ENCODE data around the gene CABLES2. TPM values are rescaled to one million over a fixed set of nuclear protein-coding genes. Genes with fewer than 3 reads are reported as not detected.
A peak's percentile ranks its signal among the peaks of the same experiment; 100 is the strongest.

The CABLES2 gene
- total and polyA plus RNA-seq, 5 donors from 2014 or later, result 0.49 to 7.0 (median 1.2) TPM

DNA sequence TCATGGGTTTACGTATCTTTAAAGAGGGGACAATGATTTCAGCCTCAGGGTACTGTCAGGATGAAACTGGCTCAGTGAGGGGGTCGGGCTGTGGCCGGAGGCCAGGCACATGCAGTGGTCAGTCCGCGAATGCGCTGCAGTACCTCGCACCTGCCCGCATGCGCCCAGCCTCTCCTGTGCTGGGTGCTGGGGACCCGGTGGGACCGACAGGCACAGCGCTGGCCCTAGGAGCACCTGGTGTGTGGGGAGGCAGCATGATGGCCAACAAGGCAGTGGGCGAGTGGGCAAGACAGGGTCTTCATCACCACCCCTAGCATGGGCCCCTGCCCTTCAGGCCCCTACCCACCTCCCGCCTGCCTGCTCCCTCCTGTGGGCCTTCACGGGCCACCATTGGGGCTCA lies 970 bp upstream of the CABLES2 start:
- H3K27me3 Mint-ChIP-seq, result no peaks in the 10 kb centered on the region

DNA sequence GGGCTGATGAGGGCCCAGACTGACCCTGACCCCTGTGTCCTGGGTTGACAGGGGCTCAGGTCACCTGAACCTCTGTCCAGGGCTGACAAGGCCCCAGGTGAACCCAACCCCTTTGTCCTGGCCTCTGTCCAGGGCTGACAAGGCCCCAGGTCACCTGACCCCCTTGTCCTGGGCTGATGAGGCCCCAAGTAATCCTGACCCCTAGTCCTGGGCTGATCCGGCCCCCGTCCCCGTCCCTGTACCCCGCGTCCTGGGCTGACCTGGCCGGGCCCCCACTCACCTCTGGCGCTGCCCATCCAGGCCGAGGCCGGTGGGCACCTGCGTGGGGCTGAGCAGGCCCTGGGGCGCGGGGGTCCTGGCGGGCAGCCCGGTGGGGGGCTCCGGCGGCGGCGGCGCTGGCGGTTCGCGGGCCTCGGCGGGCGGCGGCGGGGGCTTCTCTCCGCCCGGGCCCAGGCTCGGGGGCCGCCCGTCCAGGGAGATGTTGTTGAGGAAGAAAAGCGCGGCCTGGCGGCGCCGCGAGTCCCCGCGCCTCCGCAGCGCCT lies 379 bp downstream of the CABLES2 start:
- Histone ChIP-seq H3K36me3 (ENCODE audit: control insufficient read depth, insufficient read depth, low read length) (no peaks in the 10 kb centered on the region), H3K4me1 (ENCODE audit: control insufficient read depth, insufficient read depth, low read length, poor library complexity, severe bottlenecking) (peaks cover 37% of the 10 kb centered on the region), H3K27me3 (ENCODE audit: control insufficient read depth, insufficient read depth, low read length) (no peaks in the 10 kb centered on the region), H3K4me3 (ENCODE audit: low read depth, low read length) (peak overlapping the region; percentile 37), H3K27ac (ENCODE audit: insufficient read depth, low read length, poor library complexity, severe bottlenecking) (peak overlapping the region; percentile 33), H3K9me3 (ENCODE audit: control insufficient read depth in 2 of 2, low read length in 2 of 2) (no peaks in the 10 kb centered on the region)
- Mint-ChIP-seq H3K4me1 (peaks cover 0 to 42% (median 11%) of the 10 kb centered on the region in 4 donors), H3K9me3 (peaks cover 0 to 2% (median 0%) of the 10 kb centered on the region in 7 donors), H3K27ac (peak overlapping the region in 1 of 3 donors; percentile 41), H3K4me3 (peak overlapping the region; percentile 73 to 87 (median 80)), H3K36me3 (no peaks in the 10 kb centered on the region), H3K27me3 (no peaks in the 10 kb centered on the region)
- DNase-seq (no peak), ATAC-seq (ENCODE audit: low read depth in 2 of 2) (no peak)

More for the DNA sequence above, 970 bp upstream of the CABLES2 start:
- Histone ChIP-seq H3K4me1 (ENCODE audit: control insufficient read depth, insufficient read depth, low read length, poor library complexity, severe bottlenecking) (peaks cover 37% of the 10 kb centered on the region), H3K36me3 (ENCODE audit: control insufficient read depth, insufficient read depth, low read length) (no peaks in the 10 kb centered on the region), H3K9me3 (ENCODE audit: control insufficient read depth in 2 of 2, low read length in 2 of 2) (no peaks in the 10 kb centered on the region), H3K27me3 (ENCODE audit: control insufficient read depth, insufficient read depth, low read length) (no peaks in the 10 kb centered on the region), H3K27ac (ENCODE audit: insufficient read depth, low read length, poor library complexity, severe bottlenecking) (no peak overlapping the region), H3K4me3 (ENCODE audit: low read depth, low read length) (no peak overlapping the region)
- ATAC-seq (ENCODE audit: low read depth in 2 of 2), result no peak
- no peak for DNase-seq
- Mint-ChIP-seq H3K36me3 (no peaks in the 10 kb centered on the region), H3K27ac (peak overlapping the region in 1 of 3 donors; percentile 5), H3K4me3 (peak overlapping the region; percentile 82 to 91 (median 84)), H3K9me3 (peaks cover 0 to 2% (median 0%) of the 10 kb centered on the region in 7 donors), H3K4me1 (peaks cover 0 to 42% (median 11%) of the 10 kb centered on the region in 4 donors)

DNA sequence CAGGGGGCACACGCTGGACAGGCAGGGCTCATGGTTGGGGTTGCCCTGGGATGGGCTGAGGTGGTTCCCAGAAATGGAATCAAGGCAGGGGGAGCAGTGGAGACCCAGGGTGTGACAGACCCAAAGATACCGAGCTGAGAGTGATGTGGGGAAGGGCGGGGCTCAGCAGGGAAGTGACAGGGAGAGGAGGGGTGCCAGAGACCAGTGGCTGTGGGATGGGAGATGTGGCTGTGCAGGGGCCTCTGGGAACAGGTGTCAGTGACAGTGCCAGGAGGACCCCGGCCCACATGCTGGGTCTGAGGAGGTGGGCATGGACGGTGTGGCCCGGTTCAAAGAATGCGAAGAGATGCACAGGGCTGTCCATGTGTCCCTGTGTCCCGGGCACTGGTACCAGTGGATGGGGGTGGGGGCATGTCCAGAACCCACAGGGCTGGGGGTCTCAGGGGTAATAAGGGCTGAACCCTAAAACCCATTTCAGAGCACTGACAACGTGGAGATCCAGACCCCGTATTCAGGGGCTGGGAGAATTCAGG lies 1.0 kb downstream of the CABLES2 start:
- Histone ChIP-seq H3K4me3 (ENCODE audit: low read depth, low read length) (peak overlapping the region; percentile 37), H3K27me3 (ENCODE audit: control insufficient read depth, insufficient read depth, low read length) (no peaks in the 10 kb centered on the region), H3K27ac (ENCODE audit: insufficient read depth, low read length, poor library complexity, severe bottlenecking) (no peak overlapping the region), H3K9me3 (ENCODE audit: control insufficient read depth in 2 of 2, low read length in 2 of 2) (no peaks in the 10 kb centered on the region), H3K36me3 (ENCODE audit: control insufficient read depth, insufficient read depth, low read length) (no peaks in the 10 kb centered on the region), H3K4me1 (ENCODE audit: control insufficient read depth, insufficient read depth, low read length, poor library complexity, severe bottlenecking) (peaks cover 37% of the 10 kb centered on the region)
- Mint-ChIP-seq H3K9me3 (peaks cover 0 to 2% (median 0%) of the 10 kb centered on the region in 7 donors), H3K36me3 (no peaks in the 10 kb centered on the region), H3K4me1 (peaks cover 0 to 42% (median 11%) of the 10 kb centered on the region in 4 donors), H3K27ac (peak overlapping the region in 2 of 3 donors; percentile 41 to 80), H3K27me3 (no peaks in the 10 kb centered on the region), H3K4me3 (peak overlapping the region; percentile 76 to 87 (median 84))
- no peak for ATAC-seq (ENCODE audit: low read depth in 2 of 2)
- no peak for DNase-seq

DNA sequence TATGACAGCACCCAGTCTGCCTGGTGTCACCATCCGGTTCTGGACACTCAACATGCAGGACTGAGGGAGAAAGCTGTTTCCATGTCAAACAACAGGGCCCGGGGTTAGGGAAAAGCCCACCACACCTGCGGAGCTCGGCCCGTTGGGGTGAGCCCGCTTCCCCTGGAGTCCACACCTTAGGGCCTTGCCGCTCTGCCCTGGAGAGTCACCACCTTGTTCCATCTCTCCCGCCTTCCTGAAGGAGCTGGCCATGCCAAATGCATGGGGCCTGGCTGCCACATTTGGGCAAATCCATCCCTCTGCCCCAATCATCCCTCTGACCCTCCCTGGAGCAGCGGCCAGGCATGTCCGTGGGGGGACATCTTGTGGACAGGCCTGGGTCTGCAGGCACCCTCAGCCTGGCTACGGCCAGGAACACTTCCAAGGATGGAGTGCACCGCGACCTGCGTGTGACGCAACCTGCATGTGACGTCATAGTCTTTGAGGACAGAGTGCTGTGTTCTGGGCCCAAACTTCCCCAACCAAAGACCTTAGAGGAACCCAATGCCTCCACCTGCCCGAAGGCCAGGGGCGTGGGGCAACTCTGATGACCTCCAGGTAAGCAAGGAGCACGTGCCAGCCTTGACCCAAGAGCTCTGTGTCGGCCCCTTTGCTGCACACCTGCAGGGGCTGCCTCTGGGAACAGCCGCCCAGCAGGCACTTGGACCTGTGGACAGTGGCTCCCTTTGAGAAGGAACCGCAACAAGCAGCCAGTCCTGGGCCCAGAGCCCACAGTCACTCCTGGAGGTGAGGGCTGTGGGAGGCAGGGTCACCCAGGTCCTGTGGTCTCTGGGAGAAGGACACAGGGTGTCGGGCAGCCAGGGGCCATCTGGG lies 1.7 kb downstream of the CABLES2 start:
- H3K4me3 Mint-ChIP-seq, result peak overlapping the region; percentile 76 to 87 (median 84)
- DNase-seq (no peak), ATAC-seq (ENCODE audit: low read depth in 2 of 2) (no peak)
- H3K4me1 Mint-ChIP-seq, result peaks cover 0 to 42% (median 11%) of the 10 kb centered on the region in 4 donors
- no peaks in the 10 kb centered on the region for H3K36me3 ChIP-seq (ENCODE audit: control insufficient read depth, insufficient read depth, low read length)
- no peak overlapping the region for H3K4me3 ChIP-seq (ENCODE audit: low read depth, low read length)
- H3K9me3 ChIP-seq (ENCODE audit: control insufficient read depth in 2 of 2, low read length in 2 of 2), result no peaks in the 10 kb centered on the region
- H3K27me3 Mint-ChIP-seq, result no peaks in the 10 kb centered on the region
- H3K27me3 ChIP-seq (ENCODE audit: control insufficient read depth, insufficient read depth, low read length), result no peaks in the 10 kb centered on the region
- peaks cover 36% of the 10 kb centered on the region for H3K4me1 ChIP-seq (ENCODE audit: control insufficient read depth, insufficient read depth, low read length, poor library complexity, severe bottlenecking)
- H3K27ac Mint-ChIP-seq, result peak overlapping the region in 2 of 3 donors; percentile 41 to 80
- no peak overlapping the region for H3K27ac ChIP-seq (ENCODE audit: insufficient read depth, low read length, poor library complexity, severe bottlenecking)
- peaks cover 5% of the 10 kb centered on the region for H3K36me3 Mint-ChIP-seq
- peaks cover 0 to 2% (median 0%) of the 10 kb centered on the region in 7 donors for H3K9me3 Mint-ChIP-seq

DNA sequence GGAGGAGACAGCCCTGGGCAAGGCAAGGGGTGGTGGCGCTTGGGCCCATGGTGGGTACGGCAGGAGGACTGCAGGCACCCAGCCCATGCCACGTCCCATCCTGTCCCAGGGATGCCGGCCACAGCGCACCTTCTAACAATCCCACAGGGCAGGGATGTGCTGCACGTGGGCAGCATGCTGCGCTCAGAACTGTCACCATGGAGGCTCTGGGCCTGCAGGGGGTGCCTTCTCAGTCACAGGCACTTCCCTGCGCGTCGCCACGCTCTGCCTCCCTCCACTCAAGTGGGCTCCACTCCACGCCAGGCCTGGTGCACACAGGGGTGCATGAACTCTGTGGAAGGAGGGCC lies 2.4 kb downstream of the CABLES2 start:
- Histone ChIP-seq H3K27me3 (ENCODE audit: control insufficient read depth, insufficient read depth, low read length) (no peaks in the 10 kb centered on the region), H3K4me1 (ENCODE audit: control insufficient read depth, insufficient read depth, low read length, poor library complexity, severe bottlenecking) (peaks cover 30% of the 10 kb centered on the region), H3K27ac (ENCODE audit: insufficient read depth, low read length, poor library complexity, severe bottlenecking) (no peak overlapping the region), H3K9me3 (ENCODE audit: control insufficient read depth in 2 of 2, low read length in 2 of 2) (no peaks in the 10 kb centered on the region), H3K4me3 (ENCODE audit: low read depth, low read length) (no peak overlapping the region), H3K36me3 (ENCODE audit: control insufficient read depth, insufficient read depth, low read length) (no peaks in the 10 kb centered on the region)
- no peaks in the 10 kb centered on the region for H3K27me3 Mint-ChIP-seq
- ATAC-seq (ENCODE audit: low read depth in 2 of 2), result no peak
- H3K27ac Mint-ChIP-seq, result no peak overlapping the region
- DNase-seq, result no peak
- H3K4me1 Mint-ChIP-seq, result peaks cover 0 to 38% (median 11%) of the 10 kb centered on the region in 4 donors
- H3K4me3 Mint-ChIP-seq, result peak overlapping the region in 1 of 4 donors; percentile 83
- H3K36me3 Mint-ChIP-seq, result peaks cover 5% of the 10 kb centered on the region
- H3K9me3 Mint-ChIP-seq, result peaks cover 0 to 2% (median 0%) of the 10 kb centered on the region in 7 donors

DNA sequence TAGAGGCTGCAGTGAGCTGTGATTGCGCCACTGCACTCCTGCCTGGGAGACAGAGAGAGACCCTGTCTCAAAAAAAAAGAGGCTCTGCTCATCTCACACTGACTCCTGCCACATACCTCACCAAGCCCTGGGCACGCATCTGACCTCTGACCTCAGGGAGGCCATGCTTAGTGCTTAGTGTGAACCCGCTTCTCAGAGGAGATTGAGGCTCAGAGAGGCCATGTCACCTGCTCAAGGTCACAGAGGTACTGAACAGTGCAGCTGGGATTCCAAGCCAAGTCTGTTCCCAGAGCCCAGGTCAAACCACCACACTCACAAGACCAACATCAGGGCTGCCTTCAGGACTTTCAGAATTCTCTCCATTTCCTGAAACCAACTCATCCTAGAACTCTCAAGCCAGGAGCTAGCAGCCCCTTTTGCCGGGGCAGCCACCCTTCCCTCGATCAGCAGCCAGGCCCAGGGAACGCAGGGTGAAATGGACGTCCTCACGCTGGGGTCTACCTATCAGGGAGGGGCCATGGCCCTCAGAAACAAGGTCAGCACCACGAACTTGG lies 2.9 kb downstream of the CABLES2 start:
- Mint-ChIP-seq H3K4me3 (peak overlapping the region in 3 of 4 donors; percentile 67 to 89 (median 81)), H3K27me3 (no peaks in the 10 kb centered on the region), H3K36me3 (peaks cover 5% of the 10 kb centered on the region), H3K4me1 (peaks cover 0 to 32% (median 11%) of the 10 kb centered on the region in 4 donors), H3K9me3 (peaks cover 0 to 2% (median 0%) of the 10 kb centered on the region in 7 donors), H3K27ac (peak overlapping the region in 1 of 3 donors; percentile 42)
- ATAC-seq (ENCODE audit: low read depth in 2 of 2) (no peak), DNase-seq (no peak)
- Histone ChIP-seq H3K27me3 (ENCODE audit: control insufficient read depth, insufficient read depth, low read length) (no peaks in the 10 kb centered on the region), H3K4me3 (ENCODE audit: low read depth, low read length) (no peak overlapping the region), H3K36me3 (ENCODE audit: control insufficient read depth, insufficient read depth, low read length) (no peaks in the 10 kb centered on the region), H3K27ac (ENCODE audit: insufficient read depth, low read length, poor library complexity, severe bottlenecking) (no peak overlapping the region), H3K9me3 (ENCODE audit: control insufficient read depth in 2 of 2, low read length in 2 of 2) (no peaks in the 10 kb centered on the region), H3K4me1 (ENCODE audit: control insufficient read depth, insufficient read depth, low read length, poor library complexity, severe bottlenecking) (peaks cover 27% of the 10 kb centered on the region)

DNA sequence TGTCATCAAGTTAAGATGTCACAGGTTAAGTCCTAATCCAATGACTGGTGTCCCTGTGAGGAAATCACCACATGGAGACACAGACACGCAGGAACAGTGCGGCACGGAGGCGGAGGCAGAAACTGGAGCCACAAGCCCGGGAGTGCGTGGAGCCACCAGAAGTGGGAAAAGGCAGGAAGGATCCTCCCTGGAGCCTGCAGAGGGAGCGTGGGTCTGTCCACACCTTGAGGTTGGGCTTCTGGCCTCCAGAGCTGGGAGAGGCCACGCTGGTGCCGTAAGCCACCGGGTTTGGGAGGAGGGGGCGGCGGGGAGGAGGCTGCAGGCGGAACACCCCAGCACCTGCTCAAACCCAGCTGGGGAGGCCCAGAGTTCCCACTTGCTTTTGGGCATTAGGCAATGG lies 3.8 kb downstream of the CABLES2 start:
- peaks cover 0 to 31% (median 11%) of the 10 kb centered on the region in 4 donors for H3K4me1 Mint-ChIP-seq
- H3K27me3 Mint-ChIP-seq, result no peaks in the 10 kb centered on the region
- Histone ChIP-seq H3K9me3 (ENCODE audit: control insufficient read depth in 2 of 2, low read length in 2 of 2) (no peaks in the 10 kb centered on the region), H3K4me1 (ENCODE audit: control insufficient read depth, insufficient read depth, low read length, poor library complexity, severe bottlenecking) (peaks cover 27% of the 10 kb centered on the region), H3K4me3 (ENCODE audit: low read depth, low read length) (no peak overlapping the region), H3K27me3 (ENCODE audit: control insufficient read depth, insufficient read depth, low read length) (no peaks in the 10 kb centered on the region), H3K36me3 (ENCODE audit: control insufficient read depth, insufficient read depth, low read length) (no peaks in the 10 kb centered on the region), H3K27ac (ENCODE audit: insufficient read depth, low read length, poor library complexity, severe bottlenecking) (no peak overlapping the region)
- peaks cover 5% of the 10 kb centered on the region for H3K36me3 Mint-ChIP-seq
- peaks cover 0 to 2% (median 0%) of the 10 kb centered on the region in 7 donors for H3K9me3 Mint-ChIP-seq
- ATAC-seq (ENCODE audit: low read depth in 2 of 2) (no peak), DNase-seq (no peak)
- H3K27ac Mint-ChIP-seq, result no peak overlapping the region
- H3K4me3 Mint-ChIP-seq, result peak overlapping the region in 2 of 4 donors; percentile 59 to 81

All from CD4-positive, CD25-positive, alpha-beta regulatory T cell (primary cell).